GM03348 (cell line): ENCODE results near the gene PQBP1.

Experiments
- DNase-seq: peaks from one replicate; pipeline ENCODE4 v3.0.0; 2012; ENCODE audit warnings: low spot score

PQBP1 gene

GRCh38 chrX:48902135-48902534 is 4.4 kb downstream of the PQBP1 start:
- no peak for DNase-seq

GRCh38 chrX:48902776-48903175 is 5.0 kb downstream of the PQBP1 start:
- DNase-seq = no peak

- no peak for DNase-seq
These were observed 5.6 kb downstream of the PQBP1 start for GRCh38 chrX:48903290-48903689.

GRCh38 chrX:48904180-48904579 is 6.5 kb downstream of the PQBP1 start:
- no peak for DNase-seq

GRCh38 chrX:48904626-48905025 is 6.9 kb downstream of the PQBP1 start:
- no peak for DNase-seq

GRCh38 chrX:48905090-48905790 is 7.5 kb downstream of the PQBP1 start:
- DNase-seq = no peak

GRCh38 chrX:48908600-48908999 is 10.9 kb downstream of the PQBP1 start:
- DNase-seq = no peak

GRCh38 chrX:48909703-48910294 is 12.1 kb downstream of the PQBP1 start:
- DNase-seq = no peak

- peak; percentile 13 for DNase-seq
These were observed 13.2 kb downstream of the PQBP1 start for GRCh38 chrX:48910926-48911411.

- peak; percentile 80 for DNase-seq
These were observed 13.9 kb downstream of the PQBP1 start, which contains the start of gene SLC35A2 for GRCh38 chrX:48911412-48912182. TSS of gene SLC35A2 (minus strand) at chrX:48911646. CDS start at chrX:48911636, 10 bp downstream.

- no peak for DNase-seq
These were observed 16.1 kb downstream of the PQBP1 start for GRCh38 chrX:48913605-48914366.

GRCh38 chrX:48914593-48915493 is 17.1 kb downstream of the PQBP1 start:
- DNase-seq = no peak

GRCh38 chrX:48917139-48918001 is 19.6 kb downstream of the PQBP1 start:
- DNase-seq = peak; percentile 93

GRCh38 chrX:48918301-48918642 is 20.5 kb downstream of the PQBP1 start:
- DNase-seq = no peak

- peak; percentile 77 for DNase-seq
These were observed 21.1 kb downstream of the PQBP1 start, which contains the start of gene PIM2 for GRCh38 chrX:48918643-48919340. TSS of gene PIM2 (minus strand) at chrX:48919024. CDS start at chrX:48918834, 190 bp downstream.

GRCh38 chrX:48919360-48919841 is 21.7 kb downstream of the PQBP1 start:
- peak; percentile 7 for DNase-seq

- no peak for DNase-seq
These were observed 22.4 kb downstream of the PQBP1 start for GRCh38 chrX:48919947-48920717.

- DNase-seq = no peak
These were observed 23.0 kb downstream of the PQBP1 start for GRCh38 chrX:48920718-48921104.
